H9 (cell line): ENCODE data around the gene ITLN1. TPM values are rescaled to one million over a fixed set of nuclear protein-coding genes. Genes with fewer than 3 reads are reported as not detected.

ENCODE experiments used
- DNase-seq: peaks from one replicate; pipeline ENCODE4 v3.0.0-alpha.2; 2017
- H2AFZ ChIP-seq: one replicate; pipeline ENCODE4 v1.6.1; 2013; ENCODE audit warnings: mild to moderate bottlenecking, low read length, control low read depth, moderate library complexity
- H2AK5ac ChIP-seq: 2 replicates; pipeline ENCODE4 v1.6.1; 2013; ENCODE audit warnings: low read length, control low read depth, mixed read lengths; ENCODE audit not compliant: insufficient read length
- H2BK120ac ChIP-seq: one replicate; pipeline ENCODE4 v1.6.1; 2013; ENCODE audit warnings: low read depth, mild to moderate bottlenecking, low read length, control low read depth, inconsistent platforms; ENCODE audit not compliant: poor library complexity, severe bottlenecking
- H2BK12ac ChIP-seq: 2 replicates; pipeline ENCODE4 v1.6.1; 2013; ENCODE audit warnings: low read length, control low read depth, mixed read lengths, low read depth; ENCODE audit not compliant: insufficient read length
- H2BK15ac ChIP-seq: 2 replicates; pipeline ENCODE4 v1.6.1; 2013; ENCODE audit warnings: low read depth, low read length, control low read depth
- H2BK20ac ChIP-seq: one replicate; pipeline ENCODE4 v1.6.1; 2013; ENCODE audit warnings: low read depth, mild to moderate bottlenecking, low read length, control low read depth, inconsistent platforms; ENCODE audit not compliant: poor library complexity, severe bottlenecking
- H2BK5ac ChIP-seq: 2 replicates; pipeline ENCODE4 v1.6.1; 2013; ENCODE audit warnings: low read length, control low read depth, mixed read lengths; ENCODE audit not compliant: insufficient read length
- H3K14ac ChIP-seq: 2 replicates; pipeline ENCODE4 v1.6.1; 2013; ENCODE audit warnings: low read length, control low read depth; ENCODE audit not compliant: insufficient read depth
- H3K18ac ChIP-seq: 2 replicates; pipeline ENCODE4 v1.6.1; 2013; ENCODE audit warnings: low read depth, mild to moderate bottlenecking, mixed read lengths, low read length, control low read depth; ENCODE audit not compliant: insufficient read length
- H3K23ac ChIP-seq: 2 replicates; pipeline ENCODE4 v1.6.1; 2013; ENCODE audit warnings: low read length, control low read depth, mixed read lengths, low read depth; ENCODE audit not compliant: insufficient read length
- H3K23me2 ChIP-seq: 2 replicates; pipeline ENCODE4 v1.6.1; 2013; ENCODE audit warnings: low read depth, mild to moderate bottlenecking, mixed read lengths, low read length, control low read depth; ENCODE audit not compliant: insufficient read length, poor library complexity, severe bottlenecking
- H3K27ac ChIP-seq: 2 replicates; pipeline ENCODE4 v1.5.1; 2013; ENCODE audit warnings: low read length, control low read depth, mixed read lengths, low read depth; ENCODE audit not compliant: insufficient read length
- H3K27me3 ChIP-seq: 2 replicates; pipeline ENCODE4 v1.6.1; 2013; ENCODE audit warnings: low read length, control low read depth, inconsistent platforms; ENCODE audit not compliant: insufficient read depth
- H3K4ac ChIP-seq: 2 replicates; pipeline ENCODE4 v1.6.1; 2013; ENCODE audit warnings: low read depth, mild to moderate bottlenecking, control low read depth, inconsistent platforms, low read length, moderate library complexity
- H3K4me1 ChIP-seq: 2 replicates; pipeline ENCODE4 v1.6.1; 2013; ENCODE audit warnings: low read length, control low read depth, inconsistent platforms; ENCODE audit not compliant: insufficient read depth
- H3K4me2 ChIP-seq: 2 replicates; pipeline ENCODE4 v1.6.1; 2013; ENCODE audit warnings: low read length, control low read depth, mixed read lengths; ENCODE audit not compliant: insufficient read length, insufficient read depth
- H3K56ac ChIP-seq: 2 replicates; pipeline ENCODE4 v1.6.1; 2013; ENCODE audit warnings: low read depth, mild to moderate bottlenecking, mixed read lengths, low read length, control low read depth; ENCODE audit not compliant: insufficient read length
- H3K79me1 ChIP-seq: 2 replicates; pipeline ENCODE4 v1.6.1; 2013; ENCODE audit warnings: low read depth, mild to moderate bottlenecking, moderate library complexity, low read length, control low read depth, inconsistent platforms; ENCODE audit not compliant: insufficient read depth, poor library complexity, severe bottlenecking
- H3K79me2 ChIP-seq: 2 replicates; pipeline ENCODE4 v1.6.1; 2013; ENCODE audit warnings: low read length, control low read depth, inconsistent platforms; ENCODE audit not compliant: insufficient read depth
- H3K9ac ChIP-seq: 2 replicates; pipeline ENCODE4 v1.6.1; 2013; ENCODE audit warnings: low read length, control low read depth, mixed read lengths; ENCODE audit not compliant: insufficient read length; ENCODE audit errors: extremely low read depth
- H3K9me3 ChIP-seq: one replicate; pipeline ENCODE4 v1.6.1; 2013; ENCODE audit warnings: low read depth, low read length, inconsistent platforms; ENCODE audit not compliant: control insufficient read depth
- H3T11ph ChIP-seq: one replicate; pipeline ENCODE4 v1.6.1; 2013; ENCODE audit warnings: mild to moderate bottlenecking, low read length, control low read depth, inconsistent platforms
- H4K20me1 ChIP-seq: one replicate; pipeline ENCODE4 v1.6.1; 2013; ENCODE audit not compliant: control insufficient read depth, insufficient read length, insufficient read depth
- H4K5ac ChIP-seq: 2 replicates; pipeline ENCODE4 v1.6.1; 2013; ENCODE audit warnings: low read depth, mild to moderate bottlenecking, mixed read lengths, low read length, control low read depth; ENCODE audit not compliant: insufficient read length
- H4K8ac ChIP-seq: replicated peaks from 2 replicates; pipeline ENCODE4 v1.6.1; 2013; ENCODE audit warnings: low read length, control low read depth, mixed read lengths, low read depth; ENCODE audit not compliant: insufficient read length
- H4K91ac ChIP-seq: 2 replicates; pipeline ENCODE4 v1.6.1; 2013; ENCODE audit warnings: low read depth, mild to moderate bottlenecking, moderate library complexity, mixed read lengths, low read length, control low read depth; ENCODE audit not compliant: insufficient read length
- H3K27ac Mint-ChIP-seq, 3 experiments: 2 replicates in 2 of 3; 3 replicates in 1 of 3; pipeline ENCODE4 v1.8.0; 2020 to 2021; ENCODE audit warnings: mixed read lengths in 3 of 3, mild to moderate bottlenecking in 1 of 3, moderate library complexity in 1 of 3
- H3K27me3 Mint-ChIP-seq: 2 replicates; pipeline ENCODE4 v1.8.0; 2021; ENCODE audit warnings: low read depth, mild to moderate bottlenecking, moderate library complexity, mixed read lengths
- H3K36me3 Mint-ChIP-seq, 3 experiments: 2 replicates in 2 of 3; 3 replicates in 1 of 3; pipeline ENCODE4 v1.8.0; 2020 to 2021; ENCODE audit warnings: low read depth in 3 of 3, mixed read lengths in 3 of 3; ENCODE audit not compliant: insufficient read depth in 1 of 3
- H3K4me1 Mint-ChIP-seq, 2 experiments: 2 replicates each; pipeline ENCODE4 v1.8.0; 2020; ENCODE audit warnings: mixed read lengths in 2 of 2
- H3K4me3 Mint-ChIP-seq, 2 experiments: 2 replicates in 1 of 2; 3 replicates in 1 of 2; pipeline ENCODE4 v1.8.0; 2020 to 2021; ENCODE audit warnings: mild to moderate bottlenecking in 2 of 2, mixed read lengths in 2 of 2, moderate library complexity in 1 of 2
- H3K9me3 Mint-ChIP-seq, 2 experiments: 2 replicates in 1 of 2; 3 replicates in 1 of 2; pipeline ENCODE4 v1.8.0; 2020; ENCODE audit warnings: mild to moderate bottlenecking in 2 of 2, mixed read lengths in 2 of 2, moderate library complexity in 1 of 2
- whole genome bisulfite sequencing: extraction: QIAGEN DNeasy Blood & Tissue Kit; methylation state at CpG from one replicate; pipeline ENCODE4 v1.1.7; 2013; ENCODE audit warnings: missing lambda C conversion rate, low lambda C conversion rate, mixed read lengths; ENCODE audit not compliant: insufficient read length; ENCODE audit errors: extremely low coverage; 5-methylcytosine and 5-hydroxymethylcytosine counted together
- total RNA-seq: library from RNA; stranded (reverse); gene quantifications from 2 replicates; pipeline ENCODE4 v1.2.1, GENCODE V29; 2021
- TF ChIP-seq, protein P1 (sequence below): fragments of 200-600 bp; sonication (generic); conservative IDR thresholded peaks from 3 replicates; pipeline ENCODE4 v1.8.0; 2021; ENCODE audit warnings: antibody characterized with exemption, mild to moderate bottlenecking

Gene ITLN1
- total RNA-seq, 1 experiment from 2014 or later, result not detected

GRCh38 chr1:160874935-160875334 lies 10.0 kb downstream of the ITLN1 start:
- no peaks in the 10 kb centered on the region for H3K4me1 ChIP-seq
- H2BK15ac ChIP-seq, result no peak overlapping the region
- no peak overlapping the region for H2BK12ac ChIP-seq
- no peaks in the 10 kb centered on the region for H3K9me3 ChIP-seq
- no peaks in the 10 kb centered on the region for H3K79me1 ChIP-seq
- no peak overlapping the region for H4K8ac ChIP-seq
- no CpG with 5 or more reads among the region's 3 CpGs for WGBS
- no peak overlapping the region for H2AFZ ChIP-seq
- no peak overlapping the region for H4K5ac ChIP-seq
- no peak overlapping the region for H3K4ac ChIP-seq
- no peaks in the 10 kb centered on the region for H3K36me3 Mint-ChIP-seq
- H3K23ac ChIP-seq, result no peak overlapping the region
- no peak overlapping the region for H3K9ac ChIP-seq
- no peak overlapping the region for H2BK5ac ChIP-seq
- H3K23me2 ChIP-seq, result no peaks in the 10 kb centered on the region
- no peaks in the 10 kb centered on the region; the same call in none of the 2 replicates for H3K27me3 Mint-ChIP-seq
- H3K14ac ChIP-seq, result no peak overlapping the region
- TF ChIP-seq, protein P1, sequence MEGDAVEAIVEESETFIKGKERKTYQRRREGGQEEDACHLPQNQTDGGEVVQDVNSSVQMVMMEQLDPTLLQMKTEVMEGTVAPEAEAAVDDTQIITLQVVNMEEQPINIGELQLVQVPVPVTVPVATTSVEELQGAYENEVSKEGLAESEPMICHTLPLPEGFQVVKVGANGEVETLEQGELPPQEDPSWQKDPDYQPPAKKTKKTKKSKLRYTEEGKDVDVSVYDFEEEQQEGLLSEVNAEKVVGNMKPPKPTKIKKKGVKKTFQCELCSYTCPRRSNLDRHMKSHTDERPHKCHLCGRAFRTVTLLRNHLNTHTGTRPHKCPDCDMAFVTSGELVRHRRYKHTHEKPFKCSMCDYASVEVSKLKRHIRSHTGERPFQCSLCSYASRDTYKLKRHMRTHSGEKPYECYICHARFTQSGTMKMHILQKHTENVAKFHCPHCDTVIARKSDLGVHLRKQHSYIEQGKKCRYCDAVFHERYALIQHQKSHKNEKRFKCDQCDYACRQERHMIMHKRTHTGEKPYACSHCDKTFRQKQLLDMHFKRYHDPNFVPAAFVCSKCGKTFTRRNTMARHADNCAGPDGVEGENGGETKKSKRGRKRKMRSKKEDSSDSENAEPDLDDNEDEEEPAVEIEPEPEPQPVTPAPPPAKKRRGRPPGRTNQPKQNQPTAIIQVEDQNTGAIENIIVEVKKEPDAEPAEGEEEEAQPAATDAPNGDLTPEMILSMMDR, result no peak
- no peak overlapping the region for H3K4me3 Mint-ChIP-seq
- no peak overlapping the region for H2BK20ac ChIP-seq
- no peak overlapping the region for H3K56ac ChIP-seq
- DNase-seq, result no peak
- H4K20me1 ChIP-seq, result no peaks in the 10 kb centered on the region
- no peak overlapping the region for H2BK120ac ChIP-seq
- 0 out of 5 replicates have a peak, but pooled peaks cover 0 to 2% of the 10 kb centered on the region in 2 experiments for H3K9me3 Mint-ChIP-seq
- H3K27ac ChIP-seq, result no peak overlapping the region
- no peak overlapping the region for H3T11ph ChIP-seq
- H3K27ac Mint-ChIP-seq, result no peak overlapping the region
- H3K18ac ChIP-seq, result no peak overlapping the region
- H2AK5ac ChIP-seq, result no peak overlapping the region
- no peaks in the 10 kb centered on the region for H3K79me2 ChIP-seq
- H3K27me3 ChIP-seq, result no peaks in the 10 kb centered on the region
- H3K4me2 ChIP-seq, result no peak overlapping the region
- no peak overlapping the region for H4K91ac ChIP-seq
- H3K4me1 Mint-ChIP-seq, result peaks cover 12 to 15% of the 10 kb centered on the region in 2 experiments
